Measurements from ENCODE around the gene CTXN3.

DNA sequence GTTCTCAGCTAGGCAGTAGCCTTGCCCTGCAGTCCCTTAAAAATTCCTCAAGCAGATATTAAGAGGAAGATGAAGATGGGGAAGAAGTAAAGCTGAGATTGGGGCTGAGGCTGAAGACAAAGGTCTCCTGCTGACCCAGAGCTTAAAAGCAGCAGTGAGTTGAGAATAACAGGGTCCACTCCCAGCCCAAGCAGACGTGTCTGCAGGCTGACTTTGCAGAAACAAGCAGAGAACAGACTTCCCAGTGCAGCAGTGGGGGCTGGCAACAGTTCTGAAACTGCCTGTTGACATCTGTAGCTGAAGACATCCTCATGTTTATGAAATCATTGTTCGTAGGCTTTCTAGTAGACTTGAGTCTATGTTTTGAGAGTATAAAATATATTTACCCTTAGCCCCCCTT, 1.1 kb downstream of the CTXN3 start:
- TF ChIP-seq, protein P1, sequence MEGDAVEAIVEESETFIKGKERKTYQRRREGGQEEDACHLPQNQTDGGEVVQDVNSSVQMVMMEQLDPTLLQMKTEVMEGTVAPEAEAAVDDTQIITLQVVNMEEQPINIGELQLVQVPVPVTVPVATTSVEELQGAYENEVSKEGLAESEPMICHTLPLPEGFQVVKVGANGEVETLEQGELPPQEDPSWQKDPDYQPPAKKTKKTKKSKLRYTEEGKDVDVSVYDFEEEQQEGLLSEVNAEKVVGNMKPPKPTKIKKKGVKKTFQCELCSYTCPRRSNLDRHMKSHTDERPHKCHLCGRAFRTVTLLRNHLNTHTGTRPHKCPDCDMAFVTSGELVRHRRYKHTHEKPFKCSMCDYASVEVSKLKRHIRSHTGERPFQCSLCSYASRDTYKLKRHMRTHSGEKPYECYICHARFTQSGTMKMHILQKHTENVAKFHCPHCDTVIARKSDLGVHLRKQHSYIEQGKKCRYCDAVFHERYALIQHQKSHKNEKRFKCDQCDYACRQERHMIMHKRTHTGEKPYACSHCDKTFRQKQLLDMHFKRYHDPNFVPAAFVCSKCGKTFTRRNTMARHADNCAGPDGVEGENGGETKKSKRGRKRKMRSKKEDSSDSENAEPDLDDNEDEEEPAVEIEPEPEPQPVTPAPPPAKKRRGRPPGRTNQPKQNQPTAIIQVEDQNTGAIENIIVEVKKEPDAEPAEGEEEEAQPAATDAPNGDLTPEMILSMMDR (IDR thresholded peaks at IDR 0.05 in 2 of 3, conservative IDR thresholded peaks at IDR 0.05 in 1 of 3; ENCODE audit: control insufficient read depth in 2 of 3, extremely low read depth in 1 of 3, insufficient read depth in 1 of 3, low read depth in 3 of 3, low read length in 3 of 3): no peak
- TF ChIP-seq ZNF217 (IDR thresholded peaks at IDR 0.05): no peak
- TF ChIP-seq MYC (IDR thresholded peaks at IDR 0.05; ENCODE audit: insufficient read depth, insufficient read length, insufficient replicate concordance, low read length, severe bottlenecking): no peak
- no peak for TF ChIP-seq BCL3 (IDR thresholded peaks at IDR 0.05; ENCODE audit: borderline replicate concordance, insufficient read depth, low read depth, low read length, poor library complexity, severe bottlenecking)
- no peak for TF ChIP-seq EP300 (IDR thresholded peaks at IDR 0.05; ENCODE audit: borderline replicate concordance in 1 of 2, control insufficient read depth in 1 of 2, low read depth in 2 of 2, low read length in 2 of 2)
- TF ChIP-seq SREBF2 (IDR thresholded peaks at IDR 0.05; ENCODE audit: low read length): no peak
- no peak for TF ChIP-seq NR2F1 (conservative IDR thresholded peaks at IDR 0.05)
- TF ChIP-seq NFYA (IDR thresholded peaks at IDR 0.05; ENCODE audit: borderline replicate concordance, low read depth, low read length): no peak
- TF ChIP-seq STAT1 (conservative IDR thresholded peaks at IDR 0.05): no peak
